Measurements from ENCODE around the gene IGFL1.
"Not testable (repeated sequence)": the region's sequence is repeated elsewhere in the genome, so short reads cannot be mapped to it uniquely, and the experiment has no call there.

Gene IGFL1

GRCh38 chr19:46218160-46218559 is 11.4 kb upstream of the IGFL1 start:
- TF ChIP-seq YY1 (IDR thresholded peaks at IDR 0.05; ENCODE audit: insufficient read depth, insufficient read length) (no peak), SUZ12 (IDR thresholded peaks at IDR 0.05; ENCODE audit: extremely low read depth, insufficient read depth, insufficient read length) (no peak), ZNF274 (IDR thresholded peaks at IDR 0.05; ENCODE audit: low read depth, low read length) (no peak)

GRCh38 chr19:46220038-46220615 is 9.4 kb upstream of the IGFL1 start:
- no peak for DNase-seq (ENCODE audit: low read depth, low spot score)
- TF ChIP-seq SUZ12 (IDR thresholded peaks at IDR 0.05; ENCODE audit: extremely low read depth, insufficient read depth, insufficient read length) (no peak), YY1 (IDR thresholded peaks at IDR 0.05; ENCODE audit: insufficient read depth, insufficient read length) (no peak), ZNF274 (IDR thresholded peaks at IDR 0.05; ENCODE audit: low read depth, low read length) (no peak)
- H3K27me3 ChIP-seq (ENCODE audit: insufficient read depth, insufficient read length) = peaks cover 13% of the 10 kb centered on the region
- H3K36me3 ChIP-seq (ENCODE audit: insufficient read depth, insufficient read length, low read length) = no peaks in the 10 kb centered on the region
- H3K4me3 ChIP-seq (ENCODE audit: insufficient read length, low read depth) = no peak overlapping the region
- H3K4me1 ChIP-seq (ENCODE audit: insufficient read depth, insufficient read length) = no peaks in the 10 kb centered on the region
- H3K9ac ChIP-seq (ENCODE audit: insufficient read length, low read depth) = no peak overlapping the region
- H3K9me3 ChIP-seq (ENCODE audit: insufficient read depth, low read length) = no peaks in the 10 kb centered on the region

More at GRCh38 chr19:46218160-46218559, 11.4 kb upstream of the IGFL1 start:
- peak; percentile 46 for DNase-seq (ENCODE audit: low read depth, low spot score)
- no peaks in the 10 kb centered on the region for H3K9me3 ChIP-seq (ENCODE audit: insufficient read depth, low read length)
- no peaks in the 10 kb centered on the region for H3K4me1 ChIP-seq (ENCODE audit: insufficient read depth, insufficient read length)
- peaks cover 13% of the 10 kb centered on the region for H3K27me3 ChIP-seq (ENCODE audit: insufficient read depth, insufficient read length)
- H3K36me3 ChIP-seq (ENCODE audit: insufficient read depth, insufficient read length, low read length) = no peaks in the 10 kb centered on the region
- no peak overlapping the region for H3K4me3 ChIP-seq (ENCODE audit: insufficient read length, low read depth)
- H3K9ac ChIP-seq (ENCODE audit: insufficient read length, low read depth) = no peak overlapping the region

- Histone ChIP-seq H3K36me3 (ENCODE audit: insufficient read depth, insufficient read length, low read length) (no peaks in the 10 kb centered on the region), H3K9ac (ENCODE audit: insufficient read length, low read depth) (no peak overlapping the region), H3K4me1 (ENCODE audit: insufficient read depth, insufficient read length) (no peaks in the 10 kb centered on the region), H3K4me3 (ENCODE audit: insufficient read length, low read depth) (no peak overlapping the region), H3K27me3 (ENCODE audit: insufficient read depth, insufficient read length) (peaks cover 13% of the 10 kb centered on the region), H3K9me3 (ENCODE audit: insufficient read depth, low read length) (no peaks in the 10 kb centered on the region)
- no peak for TF ChIP-seq YY1 (IDR thresholded peaks at IDR 0.05; ENCODE audit: insufficient read depth, insufficient read length)
- no peak for TF ChIP-seq SUZ12 (IDR thresholded peaks at IDR 0.05; ENCODE audit: extremely low read depth, insufficient read depth, insufficient read length)
- TF ChIP-seq ZNF274 (IDR thresholded peaks at IDR 0.05; ENCODE audit: low read depth, low read length) = no peak
- DNase-seq (ENCODE audit: low read depth, low spot score) = no peak
These were observed 8.4 kb upstream of the IGFL1 start for GRCh38 chr19:46221152-46221551.

- Histone ChIP-seq H3K36me3 (ENCODE audit: insufficient read depth, insufficient read length, low read length) (no peaks in the 10 kb centered on the region), H3K4me3 (ENCODE audit: insufficient read length, low read depth) (no peak overlapping the region), H3K27me3 (ENCODE audit: insufficient read depth, insufficient read length) (peaks cover 13% of the 10 kb centered on the region), H3K9me3 (ENCODE audit: insufficient read depth, low read length) (no peaks in the 10 kb centered on the region), H3K9ac (ENCODE audit: insufficient read length, low read depth) (no peak overlapping the region), H3K4me1 (ENCODE audit: insufficient read depth, insufficient read length) (no peaks in the 10 kb centered on the region)
- TF ChIP-seq YY1 (IDR thresholded peaks at IDR 0.05; ENCODE audit: insufficient read depth, insufficient read length) (no peak), SUZ12 (IDR thresholded peaks at IDR 0.05; ENCODE audit: extremely low read depth, insufficient read depth, insufficient read length) (no peak), ZNF274 (IDR thresholded peaks at IDR 0.05; ENCODE audit: low read depth, low read length) (no peak)
- DNase-seq (ENCODE audit: low read depth, low spot score) = no peak
These were observed 7.4 kb upstream of the IGFL1 start for GRCh38 chr19:46221981-46222610.

GRCh38 chr19:46223787-46224186 is 5.8 kb upstream of the IGFL1 start:
- H3K4me3 ChIP-seq (ENCODE audit: insufficient read length, low read depth); H3K9me3 ChIP-seq (ENCODE audit: insufficient read depth, low read length); H3K4me1 ChIP-seq (ENCODE audit: insufficient read depth, insufficient read length); DNase-seq (ENCODE audit: low read depth, low spot score); H3K36me3 ChIP-seq (ENCODE audit: insufficient read depth, insufficient read length, low read length); H3K9ac ChIP-seq (ENCODE audit: insufficient read length, low read depth): not testable (repeated sequence)
- H3K27me3 ChIP-seq (ENCODE audit: insufficient read depth, insufficient read length) = peaks cover 19% of the 10 kb centered on the region

GRCh38 chr19:46224773-46225172 is 4.8 kb upstream of the IGFL1 start:
- no peaks in the 10 kb centered on the region for H3K4me1 ChIP-seq (ENCODE audit: insufficient read depth, insufficient read length)
- no peak overlapping the region for H3K9ac ChIP-seq (ENCODE audit: insufficient read length, low read depth)
- H3K9me3 ChIP-seq (ENCODE audit: insufficient read depth, low read length) = no peaks in the 10 kb centered on the region
- no peak for DNase-seq (ENCODE audit: low read depth, low spot score)
- TF ChIP-seq SUZ12 (IDR thresholded peaks at IDR 0.05; ENCODE audit: extremely low read depth, insufficient read depth, insufficient read length) = no peak
- no peak for TF ChIP-seq YY1 (IDR thresholded peaks at IDR 0.05; ENCODE audit: insufficient read depth, insufficient read length)
- TF ChIP-seq ZNF274 (IDR thresholded peaks at IDR 0.05; ENCODE audit: low read depth, low read length) = no peak
- peaks cover 19% of the 10 kb centered on the region for H3K27me3 ChIP-seq (ENCODE audit: insufficient read depth, insufficient read length)
- H3K36me3 ChIP-seq (ENCODE audit: insufficient read depth, insufficient read length, low read length) = no peaks in the 10 kb centered on the region
- H3K4me3 ChIP-seq (ENCODE audit: insufficient read length, low read depth) = no peak overlapping the region

- no peaks in the 10 kb centered on the region for H3K36me3 ChIP-seq (ENCODE audit: insufficient read depth, insufficient read length, low read length)
- no peak overlapping the region for H3K9ac ChIP-seq (ENCODE audit: insufficient read length, low read depth)
- H3K27me3 ChIP-seq (ENCODE audit: insufficient read depth, insufficient read length) = peaks cover 20% of the 10 kb centered on the region
- no peak overlapping the region for H3K4me3 ChIP-seq (ENCODE audit: insufficient read length, low read depth)
- TF ChIP-seq ZNF274 (IDR thresholded peaks at IDR 0.05; ENCODE audit: low read depth, low read length) (no peak), YY1 (IDR thresholded peaks at IDR 0.05; ENCODE audit: insufficient read depth, insufficient read length) (no peak), SUZ12 (IDR thresholded peaks at IDR 0.05; ENCODE audit: extremely low read depth, insufficient read depth, insufficient read length) (no peak)
- H3K9me3 ChIP-seq (ENCODE audit: insufficient read depth, low read length) = no peaks in the 10 kb centered on the region
- no peak for DNase-seq (ENCODE audit: low read depth, low spot score)
- H3K4me1 ChIP-seq (ENCODE audit: insufficient read depth, insufficient read length) = no peaks in the 10 kb centered on the region
These were observed 4.0 kb upstream of the IGFL1 start for GRCh38 chr19:46225558-46226004.
